Stimulated activated CD8-positive, alpha-beta memory T cell treated with anti-CD3 and anti-CD28 coated beads, Interleukin-4, amount 100 ng/mL, for 1 hour (primary cell): Measurements from ENCODE around the gene RNASET2.

Experiments used
- DNase-seq, 2 donors: peaks; one replicate each; pipeline ENCODE4 v3.0.0-alpha.2; 2020; ENCODE audit warnings: low read depth in 2 of 2, low spot score in 1 of 2

The RNASET2 gene

DNA sequence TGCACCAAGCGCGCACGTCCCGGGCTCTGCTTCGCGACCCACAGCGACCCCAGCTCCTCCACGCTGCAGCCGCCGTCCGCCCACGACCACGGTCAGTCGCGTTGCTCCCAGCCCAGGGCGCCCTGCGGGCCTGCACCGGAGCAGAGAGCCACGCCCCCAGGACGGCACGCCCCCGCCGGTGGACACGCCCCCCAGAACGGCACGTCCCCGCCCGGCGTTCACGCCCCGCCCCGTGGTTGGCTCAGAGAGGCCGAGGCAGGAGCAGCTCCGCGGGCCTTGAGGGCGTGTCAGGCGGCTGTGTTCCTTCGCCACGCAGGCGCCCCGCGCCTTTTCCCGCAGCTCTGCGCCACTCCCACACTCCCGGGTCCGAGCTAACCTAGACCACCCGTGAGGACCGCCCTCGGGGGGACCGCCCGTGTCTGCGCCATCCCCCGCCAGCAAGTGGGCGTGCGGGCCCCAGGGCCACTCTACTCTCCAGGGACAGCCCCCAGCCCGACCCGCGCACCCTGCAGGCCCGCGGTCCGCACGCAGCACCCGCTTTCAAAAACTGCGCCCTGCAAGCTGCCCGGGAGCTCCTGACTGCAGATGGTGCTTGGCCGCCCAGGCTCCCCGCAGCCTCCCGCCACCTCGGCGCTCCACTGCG, at the start of gene RNASET2:
Gene RNASET2, minus strand, starts transcription at position 107 of the 643 bp plus-strand sequence. CDS start 368 bp downstream, outside the sequence.
- peak; percentile 98 to 99 for DNase-seq

DNA sequence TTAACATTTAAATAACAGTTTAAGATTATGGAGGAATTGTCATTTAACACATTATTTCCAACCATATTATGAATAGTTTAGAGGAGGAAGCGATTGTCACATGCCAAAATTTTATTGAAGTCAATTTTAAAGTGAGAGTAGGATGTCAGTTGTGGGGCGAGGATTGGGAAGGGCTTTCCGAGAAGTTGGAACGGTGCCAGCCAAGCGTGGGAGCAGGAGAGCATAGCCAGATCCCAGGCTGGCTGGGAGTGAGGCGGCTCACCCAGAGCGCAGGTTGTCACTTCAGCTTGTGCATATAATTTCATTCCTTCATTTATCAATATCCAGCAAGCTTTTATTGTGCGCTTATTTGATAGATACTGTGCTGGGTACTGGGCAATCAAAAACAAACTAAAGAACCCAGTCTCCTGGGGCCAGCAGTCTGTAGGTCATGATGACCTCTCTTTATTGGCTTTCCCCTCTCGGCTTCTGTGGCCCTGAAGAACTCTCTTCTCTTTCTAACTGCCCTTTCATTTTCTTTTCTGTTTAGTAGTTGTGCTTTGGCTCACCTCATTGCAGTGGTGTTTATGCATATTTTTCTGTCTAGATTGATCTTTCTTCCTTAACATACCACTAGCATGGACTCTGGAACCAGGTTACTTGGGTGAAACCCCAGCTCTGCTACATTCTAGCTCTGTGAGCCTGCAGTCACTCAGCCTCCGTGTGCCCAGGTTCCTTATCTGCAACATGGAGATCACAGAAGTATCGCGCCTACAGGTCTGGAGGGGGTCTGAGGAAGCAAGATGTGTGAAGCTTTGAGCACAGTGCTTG, 49.2 kb upstream of the RNASET2 start:
- DNase-seq: no peak

DNA sequence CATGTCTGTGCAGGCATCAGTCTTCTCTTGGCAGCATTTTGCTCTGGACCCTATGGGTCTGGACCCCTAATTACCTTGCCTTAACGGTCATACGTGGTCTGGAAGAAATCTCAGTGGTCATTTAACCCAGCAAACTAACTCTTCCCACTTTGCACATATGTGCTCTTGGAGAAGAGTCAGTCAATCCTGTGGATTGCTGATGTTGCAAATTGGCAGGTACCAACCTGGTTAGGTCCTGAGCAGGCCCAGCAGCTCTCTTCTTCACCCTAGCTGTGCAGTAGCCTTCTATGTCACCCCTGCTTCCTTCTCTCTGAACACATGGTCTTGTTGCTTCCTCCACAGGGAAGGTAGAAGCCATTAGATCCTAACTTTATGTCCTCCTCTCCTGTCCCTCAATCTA, 44.4 kb upstream of the RNASET2 start:
- DNase-seq: no peak

DNA sequence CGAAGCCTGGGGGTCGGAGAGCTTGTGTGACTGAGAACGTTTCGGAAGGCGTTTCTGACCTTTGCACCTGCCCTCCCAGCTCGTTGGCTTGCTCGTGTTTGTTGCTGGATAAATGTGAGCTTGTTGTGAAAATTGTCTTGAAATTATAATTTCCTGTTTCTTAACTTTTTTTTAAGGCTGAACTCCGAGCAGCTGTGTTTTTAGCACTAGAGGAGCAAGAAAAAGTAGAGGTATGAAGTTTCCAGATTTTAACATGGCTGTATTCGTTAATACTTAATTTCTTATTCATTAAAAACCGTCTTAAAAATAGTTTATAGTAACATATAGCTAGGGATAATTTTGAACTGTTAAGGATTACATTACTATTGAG, 43.5 kb upstream of the RNASET2 start:
- no peak for DNase-seq

- peak; percentile 76 to 79 for DNase-seq
Observed at GRCh38 chr6:166999145-166999883, 43.0 kb upstream of the RNASET2 start, which contains the start of gene CEP43. Gene CEP43 (plus strand): TSS chr6:166999397. CDS start chr6:166999413, 16 bp downstream.

GRCh38 chr6:166998256-166999144, 42.1 kb upstream of the RNASET2 start:
- no peak for DNase-seq

- no peak for DNase-seq
Observed at GRCh38 chr6:166997768-166998255, 41.5 kb upstream of the RNASET2 start.

DNA sequence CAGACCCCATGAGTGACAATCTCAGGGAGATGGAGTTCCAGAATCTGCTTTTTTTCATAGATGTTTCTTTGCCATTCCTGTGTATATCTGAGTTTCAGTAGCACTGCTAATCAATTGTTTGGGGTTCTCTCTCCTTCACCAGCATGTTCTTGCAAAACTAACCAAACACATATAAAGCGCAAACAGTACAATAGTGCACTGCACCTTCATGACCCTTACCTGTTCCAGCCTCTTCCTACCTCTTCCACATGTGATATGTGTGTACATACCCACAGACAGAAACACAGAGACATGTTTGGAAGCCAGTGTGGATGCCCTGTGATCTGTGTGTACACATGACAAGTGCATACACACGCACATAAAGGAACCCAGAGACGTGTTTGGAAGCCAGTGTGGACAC, 41.0 kb upstream of the RNASET2 start:
- DNase-seq: no peak

DNA sequence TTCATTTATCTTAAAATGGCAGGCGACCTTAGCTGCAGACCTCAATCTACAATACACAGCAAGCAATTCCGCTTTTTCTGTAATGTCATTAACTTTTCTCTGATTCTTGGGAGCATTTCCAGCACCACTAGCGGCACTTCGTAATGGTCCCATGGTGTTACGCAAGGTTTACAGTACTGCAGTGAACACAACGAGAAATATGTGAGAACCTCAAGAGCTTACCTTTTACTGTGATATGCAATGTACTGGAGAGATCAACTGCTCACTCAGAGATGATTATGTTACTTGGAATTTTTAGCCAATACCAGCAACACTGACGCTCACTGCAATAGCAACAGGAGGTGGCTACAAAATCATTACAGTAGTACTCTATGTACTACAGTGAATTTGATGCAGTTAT, 40.1 kb upstream of the RNASET2 start:
- no peak for DNase-seq

DNA sequence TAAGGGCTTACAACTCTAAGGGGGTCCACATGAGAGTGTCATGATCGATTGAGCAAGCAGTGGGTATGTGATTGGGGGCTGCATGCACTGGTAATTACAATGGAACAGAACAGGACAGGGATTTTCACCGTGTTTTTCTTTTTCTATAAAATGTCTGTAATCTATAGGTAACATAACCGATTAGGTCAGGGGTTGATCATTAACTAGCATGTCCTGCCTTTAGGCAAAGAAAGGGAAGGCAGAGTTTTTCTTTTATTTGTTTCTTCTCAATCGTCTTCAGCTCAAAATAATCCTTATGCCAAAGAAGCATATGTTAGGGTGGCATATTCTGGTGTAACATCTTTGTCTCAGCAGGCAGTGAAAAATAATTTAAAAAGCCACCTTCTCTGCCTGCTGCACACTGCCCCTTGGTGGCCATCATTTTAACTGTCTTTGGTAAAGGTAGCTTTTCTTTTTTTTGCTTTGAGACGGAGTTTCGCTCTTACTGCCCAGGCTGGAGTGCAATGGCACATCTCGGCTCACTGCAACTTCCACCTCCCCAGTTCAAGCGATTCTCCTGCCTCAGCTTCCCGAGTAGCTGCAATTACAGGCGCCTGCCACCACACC, 33.2 kb upstream of the RNASET2 start:
- DNase-seq: peak in 1 of 2 donors; percentile 19

- no peak for DNase-seq
Observed at GRCh38 chr6:166988674-166989201, 32.4 kb upstream of the RNASET2 start.

DNA sequence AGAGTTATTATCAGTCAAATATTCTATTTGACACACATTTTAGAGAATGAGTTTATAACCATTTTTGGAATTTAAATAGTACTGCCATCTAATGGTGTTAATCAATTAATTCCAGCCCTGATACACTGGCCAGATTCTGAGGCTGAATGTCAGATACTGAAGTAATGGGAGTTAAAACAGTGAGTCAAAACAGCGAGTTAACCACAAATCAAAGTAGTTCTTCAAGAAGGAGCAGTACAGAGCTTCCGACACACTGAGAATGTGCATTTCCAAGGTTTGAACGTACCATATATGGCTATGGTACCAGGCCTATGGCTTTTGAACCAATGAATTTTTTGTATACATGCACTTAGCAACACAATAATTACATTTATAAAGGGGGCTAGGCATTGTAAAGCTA, 31.6 kb upstream of the RNASET2 start:
- no peak for DNase-seq

DNA sequence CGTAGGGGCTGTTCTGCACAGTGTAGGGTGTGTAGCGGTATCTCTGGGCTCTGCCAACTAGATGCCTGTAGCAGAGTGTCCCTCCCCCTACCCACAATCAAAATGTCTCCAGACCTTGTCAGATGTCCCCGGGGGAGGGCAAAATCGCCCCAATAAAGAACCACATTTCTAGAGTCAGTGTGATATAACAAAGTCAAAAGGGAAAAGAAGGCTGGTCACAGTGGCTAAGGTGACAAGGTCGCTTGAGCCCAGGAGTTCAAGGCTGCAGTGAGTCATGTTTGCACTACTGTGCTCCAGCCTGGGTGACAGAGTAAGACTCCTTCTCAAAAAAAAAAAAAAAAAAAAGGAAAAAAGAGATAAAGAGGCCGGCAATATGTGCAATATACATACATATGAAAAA, 31.1 kb upstream of the RNASET2 start:
- DNase-seq: no peak

- no peak for DNase-seq
Observed at GRCh38 chr6:166980738-166981137, 24.4 kb upstream of the RNASET2 start.

GRCh38 chr6:166977621-166978525, 21.5 kb upstream of the RNASET2 start:
- DNase-seq: no peak

DNA sequence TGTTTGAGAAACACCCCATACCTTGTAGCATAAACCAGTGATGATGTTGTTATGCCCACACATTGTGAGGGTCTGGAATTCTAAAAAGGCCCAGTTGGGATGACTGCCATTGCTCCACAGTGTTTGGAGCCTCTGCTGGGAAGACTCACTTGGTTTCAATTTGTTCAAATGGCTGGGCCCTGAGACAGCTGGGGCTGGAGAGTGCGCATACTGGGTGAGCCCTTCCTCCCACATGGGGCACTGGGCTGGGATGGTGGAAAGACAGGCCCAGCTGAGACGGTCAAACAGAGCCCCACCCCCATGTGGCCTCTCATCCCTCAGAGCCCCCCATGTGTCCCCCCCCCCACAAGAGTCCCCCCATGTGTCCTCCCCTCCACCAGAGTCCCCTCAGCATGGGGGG, 20.3 kb upstream of the RNASET2 start:
- no peak for DNase-seq

- no peak for DNase-seq
Observed at GRCh38 chr6:166972101-166972500, 15.8 kb upstream of the RNASET2 start.

- DNase-seq: no peak
Observed at GRCh38 chr6:166971271-166971670, 14.9 kb upstream of the RNASET2 start.

GRCh38 chr6:166970776-166971175, 14.4 kb upstream of the RNASET2 start:
- DNase-seq: no peak
